A549 treated with AZD9567 at 1 μM for 4 hours (cell line): ENCODE data around the gene CPSF4. TPM values are rescaled to one million over a fixed set of nuclear protein-coding genes. Genes with fewer than 3 reads are reported as not detected.

Experiments used
- total RNA-seq: library from RNA; stranded (reverse); fragments of 200-300 nt; extraction: Qiagen RNA extraction; gene quantifications from 5 replicates; pipeline ENCODE4 v1.2.3, GENCODE V29; 2022; ENCODE audit not compliant: insufficient read depth

The CPSF4 gene
- 40.4 to 49.9 TPM (median 47.9 TPM) in 5 replicates for total RNA-seq

DNA sequence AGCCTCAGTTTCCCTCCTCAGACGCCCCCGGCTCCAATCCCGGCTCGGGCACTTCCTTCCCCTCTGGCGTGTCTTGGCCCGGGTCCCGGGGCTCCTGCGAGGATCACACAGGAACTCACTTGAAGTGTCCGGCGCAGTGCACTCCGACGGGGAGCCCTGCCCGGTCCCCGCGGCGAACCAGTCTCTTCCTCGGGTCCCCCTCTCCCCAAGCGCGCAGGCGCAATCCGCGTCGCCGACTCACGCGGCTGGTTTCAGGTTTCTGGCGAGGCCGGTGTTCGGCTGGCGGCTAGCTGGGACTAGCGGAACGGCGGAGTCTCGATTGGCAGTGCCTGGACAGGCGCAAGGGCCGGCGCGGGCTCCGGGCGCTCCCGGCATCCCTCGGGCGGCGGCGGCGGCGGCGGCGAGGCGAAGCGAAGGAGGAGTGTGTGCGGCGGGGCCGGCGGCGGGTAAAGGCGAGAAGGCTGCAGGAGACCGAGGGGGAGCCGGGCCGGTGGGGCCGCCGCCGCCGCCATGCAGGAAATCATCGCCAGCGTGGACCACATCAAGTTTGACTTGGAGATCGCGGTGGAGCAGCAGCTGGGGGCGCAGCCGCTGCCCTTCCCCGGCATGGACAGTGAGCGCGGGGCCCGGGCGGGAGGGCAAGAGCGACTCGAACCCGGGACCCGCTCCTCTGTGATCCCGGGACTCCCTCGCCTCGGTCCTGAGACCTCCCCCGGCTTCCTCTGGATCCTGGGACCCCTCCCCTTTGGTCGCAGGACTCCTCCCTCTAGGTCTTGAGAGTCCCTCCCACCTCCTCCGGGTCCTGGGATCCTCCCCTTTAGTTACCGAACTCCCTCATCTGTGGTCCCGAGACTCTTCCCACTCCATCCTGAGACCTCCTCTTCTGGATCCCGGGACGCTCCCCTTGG lies at the start of gene CPSF4, which contains the start of gene PTCD1:
CPSF4 (plus strand) TSS at position 371 of the 908 bp plus-strand sequence; CDS start at position 511, 140 bp downstream.
PTCD1 (minus strand) TSS at position 226 of the 908 bp plus-strand sequence. CDS start 3,556 bp downstream, outside the sequence.

DNA sequence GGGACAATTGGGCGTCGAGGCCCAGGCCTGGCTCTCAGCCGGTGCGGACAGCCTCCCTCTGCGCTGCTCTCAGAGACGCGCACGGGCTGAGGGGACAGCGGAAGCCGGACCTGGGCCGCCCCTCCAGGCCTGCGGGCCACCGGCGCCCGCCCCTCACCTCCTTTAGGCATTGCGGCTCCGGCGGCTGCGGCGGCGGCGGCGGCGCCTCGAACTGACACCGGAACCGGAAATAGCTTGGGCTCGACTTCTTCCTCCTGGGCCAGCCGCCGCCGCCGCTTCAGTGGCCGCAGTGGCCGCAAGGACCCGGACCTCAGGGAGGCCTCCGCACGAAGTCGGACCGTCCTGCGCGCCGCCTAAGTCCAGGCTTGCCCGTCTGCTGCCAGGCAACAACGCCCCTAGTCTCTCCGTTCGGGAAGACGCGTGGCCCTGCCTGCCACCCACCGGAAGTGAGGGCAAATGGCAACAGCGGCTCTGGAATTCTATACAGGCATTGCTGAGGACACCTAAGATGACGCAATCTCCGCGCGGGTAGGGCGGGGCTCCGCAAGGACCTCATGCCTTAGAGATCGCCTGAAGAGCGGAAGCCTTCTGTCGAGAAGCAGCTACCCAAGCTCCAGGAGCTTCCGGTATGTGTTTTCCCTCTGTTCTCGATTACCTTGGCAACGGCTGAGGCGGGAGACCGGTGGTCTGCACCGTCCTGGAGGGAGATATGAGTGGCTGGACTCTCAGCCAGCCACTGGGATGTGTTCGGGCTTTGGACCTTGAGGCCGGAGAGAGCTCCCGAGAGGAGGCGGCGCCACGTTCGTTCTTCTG lies 30.2 kb upstream of the CPSF4 start, which contains the start of the genes BUD31 and PDAP1:
BUD31 (plus strand) TSS at position 591 of the 813 bp plus-strand sequence. CDS start 2,124 bp downstream, outside the sequence.
PDAP1 (minus strand) TSS at position 219 of the 813 bp plus-strand sequence; CDS start at position 170, 49 bp downstream.

GRCh38 chr7:99472561-99473314 lies 34.0 kb downstream of the CPSF4 start, which contains the start of gene ZNF789:
ZNF789 (plus strand) TSS chr7:99472890; CDS start chr7:99476457, 3,567 bp downstream.

DNA sequence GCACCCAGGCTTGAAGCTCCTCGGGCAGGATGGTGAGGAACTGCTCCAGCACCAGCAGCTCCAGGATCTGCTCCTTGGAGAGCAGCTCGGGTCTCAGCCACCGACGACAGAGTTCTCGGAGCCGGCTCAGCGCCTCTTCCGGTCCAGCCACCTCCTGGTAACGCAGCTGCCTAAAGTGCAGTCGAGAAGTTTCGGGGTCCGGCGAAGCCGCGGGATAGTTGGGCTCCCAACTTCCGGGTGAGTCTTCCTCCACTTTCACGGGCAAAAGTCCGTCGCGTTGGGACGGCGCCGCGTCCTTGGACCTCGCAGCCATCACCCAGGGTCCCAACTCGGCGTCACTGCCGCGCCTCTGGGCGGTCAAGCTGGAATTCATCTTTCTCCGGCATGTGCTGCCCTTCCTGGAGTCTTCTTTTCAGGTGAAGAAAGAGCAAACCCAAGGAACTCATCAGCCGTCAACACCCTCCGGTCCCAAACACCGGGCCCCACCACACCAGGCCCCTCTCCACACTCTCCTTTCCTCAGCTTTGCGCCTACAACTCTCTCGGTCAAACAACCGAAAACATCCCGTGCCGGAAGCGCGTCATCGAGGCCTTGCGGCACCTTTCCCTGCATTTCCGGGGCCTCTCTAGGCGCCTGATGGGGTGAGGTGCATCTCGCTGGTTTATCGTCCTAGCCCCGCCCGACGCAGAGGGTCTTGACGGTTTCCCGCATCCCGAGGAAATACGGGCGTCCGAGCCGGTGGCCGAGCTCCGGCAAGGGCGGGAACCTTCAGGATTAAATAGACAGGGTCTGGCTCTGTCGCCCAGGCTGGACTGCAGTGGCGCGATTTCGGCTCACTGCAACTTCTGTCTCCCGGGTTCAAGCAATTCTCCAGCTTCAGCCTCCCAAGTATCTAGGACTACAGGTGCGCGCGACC lies 61.2 kb downstream of the CPSF4 start, which contains the start of gene ZNF394:
ZNF394 (minus strand) TSS at position 561 of the 916 bp plus-strand sequence; CDS start at position 373, 188 bp downstream.

DNA sequence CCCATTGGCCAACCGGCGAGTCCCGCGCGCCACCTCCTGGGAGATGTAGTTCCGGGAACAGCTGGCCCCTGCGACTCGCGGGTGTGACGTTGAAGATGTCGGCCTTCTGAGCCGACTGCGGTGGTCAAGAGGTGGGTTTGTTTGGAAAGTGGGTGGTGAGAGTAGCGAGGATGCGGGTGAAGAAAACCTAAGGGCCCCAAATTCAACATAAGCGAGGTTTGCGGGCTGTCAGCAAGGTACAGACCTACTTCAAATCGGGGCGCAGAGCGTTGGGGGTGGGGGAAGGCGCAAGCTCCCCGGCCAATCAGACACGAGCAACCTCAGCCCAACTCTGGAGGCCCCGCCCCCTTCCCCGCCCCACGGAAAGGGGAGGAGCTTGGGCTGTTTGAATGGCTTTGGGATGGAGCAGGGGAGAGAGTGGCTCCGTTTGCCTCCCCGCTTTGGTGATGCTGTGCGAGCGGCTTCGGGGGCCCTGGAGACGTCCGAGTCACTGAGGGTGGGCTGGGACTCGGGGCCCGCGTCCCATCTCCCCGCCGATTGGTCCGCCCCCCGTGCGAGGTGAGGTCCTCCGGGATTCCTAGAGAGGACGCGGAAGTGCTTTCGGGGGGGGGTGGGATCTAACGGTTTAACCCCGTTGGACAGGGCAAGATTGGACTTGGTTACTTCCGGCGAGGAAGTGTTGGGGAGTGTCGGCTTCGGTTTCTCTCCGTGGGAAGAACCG lies 66.0 kb downstream of the CPSF4 start, which contains the start of gene ZKSCAN5:
ZKSCAN5 (plus strand) TSS at position 60 of the 721 bp plus-strand sequence. CDS start 1,383 bp downstream, outside the sequence.

Other genes starting within 250 kb of the CPSF4 start
- 0.80 to 1.3 TPM (median 1.1 TPM) in 4 of 5 replicates, not detected in the other for gene KPNA7, start 230.8 kb upstream of the CPSF4 start, total RNA-seq
- gene MYH16, start 166.1 kb upstream of the CPSF4 start, total RNA-seq = 0.24 to 8.2 TPM (median 0.34 TPM) in 5 replicates
- 107 to 127 TPM (median 123 TPM) in 5 replicates for gene ARPC1A, start 113.0 kb upstream of the CPSF4 start, total RNA-seq
- 287 to 303 TPM (median 288 TPM) in 5 replicates for gene ARPC1B, start 64.2 kb upstream of the CPSF4 start, total RNA-seq
- gene PDAP1, start 30.3 kb upstream of the CPSF4 start, total RNA-seq = 152 to 187 TPM (median 175 TPM) in 5 replicates
- gene BUD31, start 30.0 kb upstream of the CPSF4 start, total RNA-seq = 131 to 157 TPM (median 151 TPM) in 5 replicates
- gene PTCD1, start 145 bp upstream of the CPSF4 start, total RNA-seq = 6.5 to 10.9 TPM (median 6.6 TPM) in 5 replicates
- 912 to 1,062 TPM (median 917 TPM) in 5 replicates for gene ATP5MF, start 27.2 kb downstream of the CPSF4 start, total RNA-seq
- gene ZNF789, start 33.9 kb downstream of the CPSF4 start, total RNA-seq = 8.0 to 13.8 TPM (median 9.2 TPM) in 5 replicates
- 17.4 to 20.4 TPM (median 18.1 TPM) in 5 replicates for gene ZNF394, start 61.3 kb downstream of the CPSF4 start, total RNA-seq
- 8.6 to 12.6 TPM (median 9.5 TPM) in 5 replicates for gene ZKSCAN5, start 65.7 kb downstream of the CPSF4 start, total RNA-seq
- 5.0 to 7.4 TPM (median 6.5 TPM) in 5 replicates for gene FAM200A, start 113.2 kb downstream of the CPSF4 start, total RNA-seq
- gene ZNF655, start 119.7 kb downstream of the CPSF4 start, total RNA-seq = 45.1 to 56.7 TPM (median 53.1 TPM) in 5 replicates
- 1.0 to 1.5 TPM (median 1.4 TPM) in 4 of 5 replicates, not detected in the other for gene TMEM225B, start 159.3 kb downstream of the CPSF4 start, total RNA-seq
- gene ZSCAN25, start 178.0 kb downstream of the CPSF4 start, total RNA-seq = 9.2 to 20.9 TPM (median 9.9 TPM) in 5 replicates
- 1.3 to 1.5 TPM (median 1.4 TPM) in 4 of 5 replicates, not detected in the other for gene CYP3A5, start 241.1 kb downstream of the CPSF4 start, total RNA-seq